ENCODE data around the gene PIGU.

PIGU gene

DNA sequence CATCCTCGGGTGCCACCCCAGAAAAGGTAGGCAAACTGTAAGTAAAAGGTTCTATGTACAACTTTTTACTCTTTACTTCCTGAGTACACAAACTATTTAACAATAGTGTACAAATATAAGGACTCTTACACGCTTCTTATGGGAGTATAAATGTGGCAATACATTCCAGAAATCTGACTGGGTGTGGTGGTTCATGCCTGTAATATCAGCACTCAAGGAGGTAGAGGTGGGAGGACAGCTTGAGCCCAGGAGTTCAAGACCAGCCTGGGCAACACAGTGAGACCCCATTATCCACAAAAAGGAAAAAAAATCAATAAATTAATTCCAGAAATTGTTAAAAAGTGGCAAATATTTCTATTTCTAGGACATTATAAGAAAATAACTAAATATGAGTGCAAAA, 48.9 kb downstream of the PIGU start:
- TF ChIP-seq, protein P1, sequence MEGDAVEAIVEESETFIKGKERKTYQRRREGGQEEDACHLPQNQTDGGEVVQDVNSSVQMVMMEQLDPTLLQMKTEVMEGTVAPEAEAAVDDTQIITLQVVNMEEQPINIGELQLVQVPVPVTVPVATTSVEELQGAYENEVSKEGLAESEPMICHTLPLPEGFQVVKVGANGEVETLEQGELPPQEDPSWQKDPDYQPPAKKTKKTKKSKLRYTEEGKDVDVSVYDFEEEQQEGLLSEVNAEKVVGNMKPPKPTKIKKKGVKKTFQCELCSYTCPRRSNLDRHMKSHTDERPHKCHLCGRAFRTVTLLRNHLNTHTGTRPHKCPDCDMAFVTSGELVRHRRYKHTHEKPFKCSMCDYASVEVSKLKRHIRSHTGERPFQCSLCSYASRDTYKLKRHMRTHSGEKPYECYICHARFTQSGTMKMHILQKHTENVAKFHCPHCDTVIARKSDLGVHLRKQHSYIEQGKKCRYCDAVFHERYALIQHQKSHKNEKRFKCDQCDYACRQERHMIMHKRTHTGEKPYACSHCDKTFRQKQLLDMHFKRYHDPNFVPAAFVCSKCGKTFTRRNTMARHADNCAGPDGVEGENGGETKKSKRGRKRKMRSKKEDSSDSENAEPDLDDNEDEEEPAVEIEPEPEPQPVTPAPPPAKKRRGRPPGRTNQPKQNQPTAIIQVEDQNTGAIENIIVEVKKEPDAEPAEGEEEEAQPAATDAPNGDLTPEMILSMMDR (IDR thresholded peaks at IDR 0.05; ENCODE audit: low read depth, low read length), result no peak
- no peak overlapping the region for H3K4me3 ChIP-seq (ENCODE audit: low read depth, low read length)
- H3K27me3 ChIP-seq, result no peaks in the 10 kb centered on the region
- no peak for DNase-seq
- H3K4me1 ChIP-seq, result no peaks in the 10 kb centered on the region
- no peaks in the 10 kb centered on the region; the same call in 1 of the 2 replicates for H3K36me3 ChIP-seq
- no peaks in the 10 kb centered on the region for H3K9me3 ChIP-seq

DNA sequence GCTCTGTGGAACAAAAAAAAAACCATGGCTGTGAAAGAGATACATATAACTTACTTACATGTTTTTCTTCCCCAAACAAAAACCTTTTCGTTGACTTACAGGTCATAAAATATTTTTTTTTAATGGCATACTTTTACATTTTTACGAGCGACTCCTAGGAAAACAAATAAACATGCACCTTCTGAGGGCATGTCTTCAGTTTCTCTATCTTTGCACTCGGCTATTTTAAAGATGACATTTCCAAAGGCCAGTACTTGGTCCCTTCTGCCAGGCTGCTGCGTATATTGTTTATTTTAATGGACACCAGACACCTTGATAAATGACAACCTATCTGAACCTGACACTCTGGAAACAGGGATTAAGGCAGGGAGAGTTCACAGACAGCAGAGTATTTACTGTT, 49.4 kb downstream of the PIGU start:
- no peaks in the 10 kb centered on the region; the same call in 1 of the 2 replicates for H3K36me3 ChIP-seq
- no peaks in the 10 kb centered on the region for H3K4me1 ChIP-seq
- no peaks in the 10 kb centered on the region for H3K27me3 ChIP-seq
- no peak overlapping the region for H3K4me3 ChIP-seq (ENCODE audit: low read depth, low read length)
- TF ChIP-seq, protein P1 (IDR thresholded peaks at IDR 0.05; ENCODE audit: low read depth, low read length), result no peak
- DNase-seq, result no peak
- H3K9me3 ChIP-seq, result no peaks in the 10 kb centered on the region

DNA sequence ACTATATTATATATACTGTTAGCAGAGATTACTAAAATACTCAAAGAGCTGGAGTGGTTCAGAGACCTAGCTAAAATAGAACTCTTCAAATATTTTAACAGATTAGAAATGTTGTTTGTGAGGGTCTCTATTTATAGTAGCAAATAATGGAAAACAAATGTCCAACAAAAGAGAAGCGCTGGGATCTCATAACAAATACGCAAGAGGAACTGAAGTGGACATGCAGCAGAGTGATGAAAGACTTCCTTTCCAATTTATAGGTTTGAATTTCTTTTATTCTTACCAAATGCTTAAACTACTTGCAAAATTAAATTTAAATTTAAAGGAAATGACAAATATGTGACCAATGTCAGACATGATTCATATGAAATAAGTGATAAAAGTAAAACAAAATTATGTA, 49.9 kb downstream of the PIGU start:
- TF ChIP-seq, protein P1 (IDR thresholded peaks at IDR 0.05; ENCODE audit: low read depth, low read length), result no peak
- DNase-seq, result no peak
- Histone ChIP-seq H3K9me3 (no peaks in the 10 kb centered on the region), H3K4me3 (ENCODE audit: low read depth, low read length) (no peak overlapping the region), H3K4me1 (no peaks in the 10 kb centered on the region), H3K27me3 (no peaks in the 10 kb centered on the region), H3K36me3 (no peaks in the 10 kb centered on the region; the same call in 1 of the 2 replicates)

DNA sequence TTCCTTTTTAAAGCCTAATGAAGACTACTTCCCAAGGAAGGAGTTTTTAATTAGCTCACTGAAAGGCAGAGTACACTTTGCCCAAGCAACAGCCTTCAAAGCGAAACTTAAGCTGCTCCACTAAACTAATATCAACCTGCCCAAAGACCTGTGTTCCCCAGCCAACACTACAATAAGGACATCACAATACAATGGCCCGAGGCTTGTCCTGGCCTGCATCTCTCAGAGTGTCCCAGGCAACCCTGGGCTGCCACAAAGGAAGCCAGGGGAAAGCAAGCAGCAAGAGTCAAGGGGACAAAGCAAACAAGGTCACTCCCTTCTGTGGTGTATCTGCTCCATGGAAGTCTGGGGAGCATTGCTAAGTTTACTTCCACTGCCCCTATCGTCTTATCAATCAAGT, 52.3 kb downstream of the PIGU start:
- H3K4me1 ChIP-seq, result no peaks in the 10 kb centered on the region
- no peak for DNase-seq
- no peaks in the 10 kb centered on the region; the same call in none of the 2 replicates for H3K36me3 ChIP-seq
- TF ChIP-seq, protein P1 (IDR thresholded peaks at IDR 0.05; ENCODE audit: low read depth, low read length), result no peak
- no peak overlapping the region for H3K4me3 ChIP-seq (ENCODE audit: low read depth, low read length)
- H3K9me3 ChIP-seq, result no peaks in the 10 kb centered on the region
- H3K27me3 ChIP-seq, result no peaks in the 10 kb centered on the region

DNA sequence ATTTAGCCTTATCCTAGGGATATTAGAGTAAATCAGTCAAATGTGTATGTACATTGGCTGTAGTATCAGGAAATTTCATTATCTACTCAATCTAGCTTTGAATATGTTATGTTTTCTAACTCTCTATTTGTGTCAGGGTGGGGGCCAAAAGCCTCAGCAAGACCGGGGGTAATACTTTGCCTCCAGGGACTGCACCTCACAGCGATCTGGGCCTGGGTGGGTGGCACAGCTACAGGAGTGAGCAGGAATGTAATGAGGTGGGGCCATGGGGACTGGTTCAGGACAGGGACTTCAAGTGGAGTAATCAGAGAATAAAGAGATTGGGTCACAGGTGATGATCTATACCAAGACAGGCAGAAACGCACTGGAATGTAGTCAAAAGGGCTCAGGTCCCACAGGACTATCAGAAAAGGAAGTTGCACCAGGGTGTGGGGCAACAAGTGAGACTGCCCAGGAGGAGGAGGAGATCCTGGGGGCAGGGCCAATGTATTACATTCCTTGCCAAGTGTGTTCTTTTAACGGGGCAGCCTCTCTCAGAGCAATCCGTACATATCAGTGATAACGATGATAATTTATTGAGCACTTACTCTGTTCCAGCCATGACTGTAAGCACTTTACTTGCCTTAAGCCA, 54.0 kb downstream of the PIGU start:
- H3K9me3 ChIP-seq, result no peaks in the 10 kb centered on the region
- H3K4me1 ChIP-seq, result no peaks in the 10 kb centered on the region
- DNase-seq, result no peak
- TF ChIP-seq, protein P1 (IDR thresholded peaks at IDR 0.05; ENCODE audit: low read depth, low read length), result no peak
- no peaks in the 10 kb centered on the region; the same call in 1 of the 2 replicates for H3K36me3 ChIP-seq
- H3K4me3 ChIP-seq (ENCODE audit: low read depth, low read length), result no peak overlapping the region
- no peaks in the 10 kb centered on the region for H3K27me3 ChIP-seq

Measured in BE2C (cell line).